ENCODE data around the gene KCNQ1OT1.

Gene KCNQ1OT1

DNA sequence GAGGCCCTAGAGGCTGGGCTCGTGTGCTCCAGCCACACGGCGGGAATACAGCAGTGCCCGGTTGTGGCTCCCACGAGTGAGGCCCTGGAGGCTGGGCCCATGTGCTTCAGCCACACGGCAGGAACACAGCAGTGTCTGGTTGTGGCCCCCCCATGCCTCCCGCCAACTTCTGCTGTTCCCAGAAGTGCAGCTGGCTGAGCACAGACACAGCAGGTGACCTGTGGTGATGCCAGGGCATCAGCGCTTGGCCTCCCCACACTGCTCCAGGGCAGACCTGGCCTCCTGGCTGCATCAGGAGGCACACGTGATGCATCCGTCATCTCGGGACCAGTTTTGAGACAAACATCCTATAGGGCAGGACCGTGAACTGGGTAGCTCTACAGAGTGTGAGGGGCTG is 110.3 kb downstream of the KCNQ1OT1 start:
- POLR2A ChIA-PET = no interaction called here
- TF ChIP-seq ZFP37 (tag by site-specific recombination; IDR thresholded peaks at IDR 0.05) = no peak
- 0 out of 2 replicates have a peak, but pooled peaks have one; percentile 9 for TF ChIP-seq ZIC2 (tag by site-specific recombination; IDR thresholded peaks at IDR 0.05)
- no peak for TF ChIP-seq ZNF112 (tag by site-specific recombination; IDR thresholded peaks at IDR 0.05)
- H3K27ac ChIP-seq (ENCODE audit: extremely low read depth, low read depth, low read length) = no peak overlapping the region
- no peaks in the 10 kb centered on the region for H3K9me3 ChIP-seq (ENCODE audit: control insufficient read depth, insufficient read depth, low read depth, low read length)
- no peak overlapping the region for H3K4me3 ChIP-seq (ENCODE audit: low read depth, low read length)
- H3K4me1 ChIP-seq (ENCODE audit: control insufficient read depth, insufficient read depth, low read length) = no peaks in the 10 kb centered on the region
- CTCF ChIA-PET = no interaction called here
- H3K36me3 ChIP-seq (ENCODE audit: control insufficient read depth in 2 of 2, insufficient read depth in 1 of 2, low read length in 2 of 2) = no peaks in the 10 kb centered on the region

DNA sequence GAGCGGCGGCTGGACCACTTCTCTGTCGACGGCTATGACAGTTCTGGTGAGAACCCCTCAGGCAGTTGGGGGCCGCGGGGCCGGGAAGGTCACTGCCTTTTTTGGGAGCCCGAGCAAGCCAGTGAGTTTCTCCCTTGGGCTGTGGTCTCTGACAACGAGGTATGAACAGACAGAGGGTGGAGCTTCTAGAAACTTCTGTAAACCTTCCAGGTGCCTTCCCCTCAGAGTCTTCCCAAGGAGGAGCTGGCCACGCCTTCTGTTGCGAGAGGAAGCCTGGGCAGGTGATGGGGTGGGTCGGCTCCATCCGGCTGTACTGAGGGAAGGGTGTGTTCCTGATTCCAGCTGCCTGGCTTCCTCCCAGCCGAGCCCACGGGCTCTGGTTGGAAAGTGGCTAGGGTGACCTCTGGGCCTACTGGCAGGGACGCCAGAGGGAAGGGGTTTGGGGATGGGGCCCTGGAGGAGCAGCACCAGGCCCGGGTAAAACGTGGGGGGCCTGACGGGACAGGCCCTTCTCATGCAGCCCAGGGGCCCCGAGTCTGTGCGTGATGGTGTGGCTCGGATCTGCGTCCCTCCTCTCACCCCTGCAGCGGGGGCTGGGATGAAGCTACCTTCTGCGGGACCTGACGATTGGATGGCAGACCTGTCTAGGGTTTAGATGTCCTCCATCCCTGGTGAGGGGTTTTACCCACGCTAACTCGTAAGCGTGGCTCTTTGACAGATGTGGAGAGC is 110.8 kb downstream of the KCNQ1OT1 start:
- Histone ChIP-seq H3K4me1 (ENCODE audit: control insufficient read depth, insufficient read depth, low read length) (no peaks in the 10 kb centered on the region), H3K9me3 (ENCODE audit: control insufficient read depth, insufficient read depth, low read depth, low read length) (no peaks in the 10 kb centered on the region), H3K4me3 (ENCODE audit: low read depth, low read length) (no peak overlapping the region), H3K27ac (ENCODE audit: extremely low read depth, low read depth, low read length) (no peak overlapping the region), H3K36me3 (ENCODE audit: control insufficient read depth in 2 of 2, insufficient read depth in 1 of 2, low read length in 2 of 2) (no peaks in the 10 kb centered on the region)
- ChIA-PET POLR2A (no interaction called here), CTCF (interaction anchor here (0.6 kb wide), 1 partner anchor 35 kb away, joined by 4 read pairs; no protein-coding TSS in a partner anchor)
- no peak for TF ChIP-seq HOXC10 (CRISPR knock-in tag; IDR thresholded peaks at IDR 0.05)
- TF ChIP-seq, protein P1, sequence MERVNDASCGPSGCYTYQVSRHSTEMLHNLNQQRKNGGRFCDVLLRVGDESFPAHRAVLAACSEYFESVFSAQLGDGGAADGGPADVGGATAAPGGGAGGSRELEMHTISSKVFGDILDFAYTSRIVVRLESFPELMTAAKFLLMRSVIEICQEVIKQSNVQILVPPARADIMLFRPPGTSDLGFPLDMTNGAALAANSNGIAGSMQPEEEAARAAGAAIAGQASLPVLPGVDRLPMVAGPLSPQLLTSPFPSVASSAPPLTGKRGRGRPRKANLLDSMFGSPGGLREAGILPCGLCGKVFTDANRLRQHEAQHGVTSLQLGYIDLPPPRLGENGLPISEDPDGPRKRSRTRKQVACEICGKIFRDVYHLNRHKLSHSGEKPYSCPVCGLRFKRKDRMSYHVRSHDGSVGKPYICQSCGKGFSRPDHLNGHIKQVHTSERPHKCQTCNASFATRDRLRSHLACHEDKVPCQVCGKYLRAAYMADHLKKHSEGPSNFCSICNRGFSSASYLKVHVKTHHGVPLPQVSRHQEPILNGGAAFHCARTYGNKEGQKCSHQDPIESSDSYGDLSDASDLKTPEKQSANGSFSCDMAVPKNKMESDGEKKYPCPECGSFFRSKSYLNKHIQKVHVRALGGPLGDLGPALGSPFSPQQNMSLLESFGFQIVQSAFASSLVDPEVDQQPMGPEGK (tag by site-specific recombination; IDR thresholded peaks at IDR 0.05) = no peak
- TF ChIP-seq ZNF335 (tag by site-specific recombination; conservative IDR thresholded peaks at IDR 0.05) = no peak
- TF ChIP-seq SP2 (tag by site-specific recombination; IDR thresholded peaks at IDR 0.05) = no peak
- no peak for TF ChIP-seq KLF9 (tag by site-specific recombination; IDR thresholded peaks at IDR 0.05; ENCODE audit: low read depth)
- TF ChIP-seq ZNF501 (tag by site-specific recombination; IDR thresholded peaks at IDR 0.05) = no peak
- TF ChIP-seq ZNF571 (tag by site-specific recombination; IDR thresholded peaks at IDR 0.05) = no peak
- TF ChIP-seq, protein P2, sequence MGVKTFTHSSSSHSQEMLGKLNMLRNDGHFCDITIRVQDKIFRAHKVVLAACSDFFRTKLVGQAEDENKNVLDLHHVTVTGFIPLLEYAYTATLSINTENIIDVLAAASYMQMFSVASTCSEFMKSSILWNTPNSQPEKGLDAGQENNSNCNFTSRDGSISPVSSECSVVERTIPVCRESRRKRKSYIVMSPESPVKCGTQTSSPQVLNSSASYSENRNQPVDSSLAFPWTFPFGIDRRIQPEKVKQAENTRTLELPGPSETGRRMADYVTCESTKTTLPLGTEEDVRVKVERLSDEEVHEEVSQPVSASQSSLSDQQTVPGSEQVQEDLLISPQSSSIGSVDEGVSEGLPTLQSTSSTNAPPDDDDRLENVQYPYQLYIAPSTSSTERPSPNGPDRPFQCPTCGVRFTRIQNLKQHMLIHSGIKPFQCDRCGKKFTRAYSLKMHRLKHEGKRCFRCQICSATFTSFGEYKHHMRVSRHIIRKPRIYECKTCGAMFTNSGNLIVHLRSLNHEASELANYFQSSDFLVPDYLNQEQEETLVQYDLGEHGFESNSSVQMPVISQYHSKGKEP (tag by site-specific recombination; IDR thresholded peaks at IDR 0.05) = no peak
- no peak for TF ChIP-seq ZNF629 (tag by site-specific recombination; IDR thresholded peaks at IDR 0.05)
- TF ChIP-seq, protein P3, sequence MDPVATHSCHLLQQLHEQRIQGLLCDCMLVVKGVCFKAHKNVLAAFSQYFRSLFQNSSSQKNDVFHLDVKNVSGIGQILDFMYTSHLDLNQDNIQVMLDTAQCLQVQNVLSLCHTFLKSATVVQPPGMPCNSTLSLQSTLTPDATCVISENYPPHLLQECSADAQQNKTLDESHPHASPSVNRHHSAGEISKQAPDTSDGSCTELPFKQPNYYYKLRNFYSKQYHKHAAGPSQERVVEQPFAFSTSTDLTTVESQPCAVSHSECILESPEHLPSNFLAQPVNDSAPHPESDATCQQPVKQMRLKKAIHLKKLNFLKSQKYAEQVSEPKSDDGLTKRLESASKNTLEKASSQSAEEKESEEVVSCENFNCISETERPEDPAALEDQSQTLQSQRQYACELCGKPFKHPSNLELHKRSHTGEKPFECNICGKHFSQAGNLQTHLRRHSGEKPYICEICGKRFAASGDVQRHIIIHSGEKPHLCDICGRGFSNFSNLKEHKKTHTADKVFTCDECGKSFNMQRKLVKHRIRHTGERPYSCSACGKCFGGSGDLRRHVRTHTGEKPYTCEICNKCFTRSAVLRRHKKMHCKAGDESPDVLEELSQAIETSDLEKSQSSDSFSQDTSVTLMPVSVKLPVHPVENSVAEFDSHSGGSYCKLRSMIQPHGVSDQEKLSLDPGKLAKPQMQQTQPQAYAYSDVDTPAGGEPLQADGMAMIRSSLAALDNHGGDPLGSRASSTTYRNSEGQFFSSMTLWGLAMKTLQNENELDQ (tag by site-specific recombination; IDR thresholded peaks at IDR 0.05; ENCODE audit: low read depth) = no peak
- no peak for TF ChIP-seq ZNF658 (tag by site-specific recombination; IDR thresholded peaks at IDR 0.05)
- no peak for TF ChIP-seq ZNF157 (tag by site-specific recombination; IDR thresholded peaks at IDR 0.05)
- TF ChIP-seq GLI2 (tag by site-specific recombination; IDR thresholded peaks at IDR 0.05; ENCODE audit: borderline replicate concordance, low read depth) = no peak
- no peak for TF ChIP-seq ZNF214 (tag by site-specific recombination; IDR thresholded peaks at IDR 0.05; ENCODE audit: borderline replicate concordance)
- TF ChIP-seq ZSCAN30 (tag by site-specific recombination; IDR thresholded peaks at IDR 0.05) = no peak
- no peak for TF ChIP-seq ZEB2 (tag by site-specific recombination; IDR thresholded peaks at IDR 0.05)
- no peak for TF ChIP-seq SALL2 (tag by site-specific recombination; IDR thresholded peaks at IDR 0.05; ENCODE audit: borderline replicate concordance)
- TF ChIP-seq EGR2 (tag by site-specific recombination; IDR thresholded peaks at IDR 0.05; ENCODE audit: low read depth) = no peak
- TF ChIP-seq PRDM1 (tag by site-specific recombination; IDR thresholded peaks at IDR 0.05) = no peak
- TF ChIP-seq ZNF350 (tag by site-specific recombination; IDR thresholded peaks at IDR 0.05) = no peak

Measured in HEK293 (cell line).